ENCODE data around the gene P4HA3.

P4HA3 gene

DNA sequence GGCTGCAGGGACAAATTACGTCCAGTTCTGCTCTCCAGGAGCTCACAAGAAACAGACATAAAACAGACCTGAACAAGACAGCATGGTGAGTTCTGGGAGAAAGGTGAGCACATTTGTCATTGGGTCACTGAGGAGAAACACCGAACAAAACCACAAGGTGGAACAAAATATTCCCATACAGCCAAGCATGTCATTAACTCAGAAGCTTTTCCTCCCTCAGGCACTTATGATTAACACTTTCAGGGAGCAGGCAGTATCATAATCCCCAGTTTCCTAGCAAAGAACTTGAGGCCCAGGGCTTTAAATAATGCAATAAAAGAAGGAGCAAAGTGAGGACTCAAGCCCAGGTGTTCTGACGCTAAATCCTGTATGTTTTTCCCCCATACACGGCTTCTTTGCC is 43.0 kb downstream of the P4HA3 start:
- DNase-seq (ENCODE audit: low read depth in 4 of 4, low spot score in 1 of 4), result no peak

GRCh38 chr11:74267014-74267413 is 44.4 kb downstream of the P4HA3 start:
- DNase-seq (ENCODE audit: low read depth in 4 of 4, low spot score in 1 of 4), result no peak

GRCh38 chr11:74265256-74265655 is 46.2 kb downstream of the P4HA3 start:
- DNase-seq (ENCODE audit: low read depth in 4 of 4, low spot score in 1 of 4), result no peak

- no peak for DNase-seq (ENCODE audit: low read depth in 4 of 4, low spot score in 1 of 4)
These were observed 48.7 kb downstream of the P4HA3 start for GRCh38 chr11:74262725-74263124.

GRCh38 chr11:74257959-74258553 is 53.4 kb downstream of the P4HA3 start:
- no peak for DNase-seq (ENCODE audit: low read depth in 4 of 4, low spot score in 1 of 4)

GRCh38 chr11:74256378-74257133 is 54.9 kb downstream of the P4HA3 start:
- no peak for DNase-seq (ENCODE audit: low read depth in 4 of 4, low spot score in 1 of 4)

DNA sequence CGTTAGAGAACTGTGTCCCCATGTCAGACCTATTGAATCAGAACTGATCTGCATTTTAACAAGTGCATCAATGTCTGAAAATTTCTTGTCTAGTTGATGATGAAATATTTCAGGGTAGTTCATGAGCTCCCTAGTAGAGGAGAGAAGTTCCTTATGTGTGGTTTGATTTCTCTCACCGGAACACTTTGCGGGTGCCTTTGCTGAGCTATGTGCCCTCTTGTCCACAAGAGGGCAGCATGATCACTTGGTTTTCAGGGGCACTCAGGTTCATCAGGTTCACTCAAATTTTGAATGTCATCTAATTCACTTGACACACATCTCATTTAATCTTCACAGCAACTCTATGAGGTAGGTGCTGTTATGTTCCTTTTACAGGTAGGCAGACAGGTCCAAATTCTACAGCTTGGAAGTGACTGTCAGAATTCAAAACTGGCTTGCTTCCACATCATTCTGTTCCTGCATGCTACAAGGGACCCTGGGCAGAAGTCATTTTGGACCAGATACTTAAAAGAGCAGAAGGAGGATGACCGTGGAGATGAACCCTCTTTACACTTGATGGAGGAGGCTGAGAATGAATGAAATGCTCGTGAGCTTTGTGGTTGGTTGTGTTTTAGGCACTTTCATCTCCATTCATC is 55.6 kb downstream of the P4HA3 start:
- DNase-seq (ENCODE audit: low read depth in 4 of 4, low spot score in 1 of 4), result peak; percentile 10 to 30 (median 23)

- DNase-seq (ENCODE audit: low read depth in 4 of 4, low spot score in 1 of 4), result no peak
These were observed 58.1 kb downstream of the P4HA3 start for GRCh38 chr11:74253361-74253760.

DNA sequence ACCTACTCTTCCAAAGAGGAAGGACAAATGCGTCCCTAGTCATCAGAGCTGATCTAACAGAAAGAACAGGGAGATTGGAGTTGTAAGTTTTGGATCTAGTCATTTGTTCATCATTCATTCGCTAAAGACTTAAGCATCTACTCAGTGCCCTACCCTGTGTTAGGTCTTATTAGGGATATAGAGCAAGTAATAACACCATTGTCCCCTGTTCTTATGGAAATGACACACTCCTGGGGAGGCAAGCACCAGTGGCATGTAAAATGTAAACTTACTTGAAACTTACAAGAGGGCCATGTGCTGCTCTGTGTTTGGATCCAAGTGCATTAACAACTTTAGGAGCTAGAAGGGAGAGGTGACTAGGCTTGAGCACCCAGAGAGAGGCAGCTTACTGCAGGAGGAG is 61.9 kb downstream of the P4HA3 start:
- no peak for DNase-seq (ENCODE audit: low read depth in 4 of 4, low spot score in 1 of 4)

- DNase-seq (ENCODE audit: low read depth in 4 of 4, low spot score in 1 of 4), result no peak
These were observed 63.0 kb downstream of the P4HA3 start for GRCh38 chr11:74248469-74248868.

DNA sequence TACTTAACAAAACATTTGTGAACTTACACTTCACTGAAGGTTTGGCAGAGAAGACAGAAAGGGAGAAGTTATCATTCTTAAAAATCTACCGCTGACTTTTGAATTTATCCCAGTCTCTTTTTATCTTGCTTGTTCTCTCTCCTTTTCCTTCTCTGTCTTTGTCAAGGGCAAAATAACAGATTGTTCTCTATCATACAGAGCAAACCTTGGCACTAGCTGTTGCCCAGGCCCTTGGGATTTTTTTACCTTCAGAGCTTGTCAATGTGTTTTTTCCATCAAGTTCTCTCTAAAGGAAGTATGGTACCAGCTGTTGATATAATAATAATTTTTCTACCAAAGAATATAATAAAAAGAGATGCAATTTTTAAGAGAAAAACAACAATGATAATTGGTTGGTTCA is 73.2 kb downstream of the P4HA3 start:
- DNase-seq (ENCODE audit: low read depth in 4 of 4, low spot score in 1 of 4), result no peak

DNA sequence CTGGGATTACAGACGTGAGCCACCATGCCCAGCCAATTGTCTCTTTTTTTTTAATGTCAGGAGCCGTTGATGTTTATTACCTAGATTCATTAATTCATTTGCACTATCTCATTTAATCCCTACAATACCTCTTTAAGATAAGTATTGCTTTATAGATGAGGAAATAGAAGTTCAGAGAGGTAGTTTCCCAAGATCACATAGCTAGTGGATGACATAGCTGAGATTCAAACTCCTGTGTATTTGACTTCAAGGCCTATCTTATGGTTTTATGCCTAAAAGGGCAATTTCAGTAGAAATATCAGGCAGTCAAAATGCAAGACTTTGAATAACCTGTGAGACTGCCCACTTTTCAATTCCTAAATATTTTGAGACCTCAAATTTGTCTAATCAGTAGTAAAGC is 73.9 kb downstream of the P4HA3 start:
- no peak for DNase-seq (ENCODE audit: low read depth in 4 of 4, low spot score in 1 of 4)

GRCh38 chr11:74235121-74235520 is 76.3 kb downstream of the P4HA3 start:
- no peak for DNase-seq (ENCODE audit: low read depth in 4 of 4, low spot score in 1 of 4)

GRCh38 chr11:74233683-74234082 is 77.8 kb downstream of the P4HA3 start:
- no peak for DNase-seq (ENCODE audit: low read depth in 4 of 4, low spot score in 1 of 4)

DNA sequence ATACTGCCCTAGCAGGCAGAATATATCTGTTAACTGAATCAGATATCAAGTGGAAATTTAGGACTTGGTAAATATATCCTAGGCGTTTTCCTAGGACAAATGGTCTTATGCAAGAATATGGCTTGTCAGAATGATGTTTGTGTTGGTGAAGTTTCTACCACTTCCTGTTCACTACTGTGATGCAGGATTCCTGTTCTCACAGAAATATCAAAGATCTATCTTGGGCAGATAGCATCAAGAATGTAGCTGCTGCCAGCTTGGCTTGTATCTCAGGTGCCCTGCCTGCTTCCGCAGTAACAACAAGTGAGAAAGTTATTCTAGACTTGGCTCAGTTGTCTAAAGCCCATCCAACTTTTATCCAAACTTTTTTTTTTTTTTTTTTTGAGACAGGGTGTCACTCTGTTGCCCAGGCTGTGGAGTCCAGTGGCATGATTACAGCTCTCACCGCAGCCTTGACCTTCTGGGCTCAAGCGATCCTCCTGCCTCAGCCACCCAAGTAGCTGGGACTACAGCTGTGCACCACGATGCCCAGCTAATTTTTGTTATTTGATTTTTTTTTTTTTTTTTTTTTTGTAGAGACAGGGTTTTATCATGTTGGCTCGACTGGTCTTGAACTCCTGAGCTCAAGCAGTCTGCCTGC is 79.0 kb downstream of the P4HA3 start:
- no peak for DNase-seq (ENCODE audit: low read depth in 4 of 4, low spot score in 1 of 4)

DNA sequence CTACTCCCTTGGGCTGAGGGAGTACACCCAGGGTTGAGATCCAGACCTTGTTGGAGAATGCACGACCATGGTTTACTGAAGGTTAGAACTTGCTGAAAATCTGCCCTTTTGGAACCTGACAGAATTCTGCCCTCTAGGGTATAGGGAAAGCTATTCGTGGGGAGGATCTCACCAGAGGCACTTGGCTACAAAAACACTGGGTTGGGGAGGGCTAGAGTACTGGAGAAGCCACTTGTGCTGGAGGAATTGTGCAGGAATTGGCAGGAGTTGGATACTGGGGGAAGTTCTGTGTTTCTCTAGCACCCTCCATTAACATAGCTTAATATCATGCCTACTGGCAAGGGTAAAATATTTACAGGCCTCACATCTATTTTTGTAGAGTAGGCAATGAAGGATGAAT is 84.5 kb downstream of the P4HA3 start:
- no peak for DNase-seq (ENCODE audit: low read depth in 4 of 4, low spot score in 1 of 4)

- no peak for DNase-seq (ENCODE audit: low read depth in 4 of 4, low spot score in 1 of 4)
These were observed 85.9 kb downstream of the P4HA3 start for GRCh38 chr11:74225565-74225964.

DNA sequence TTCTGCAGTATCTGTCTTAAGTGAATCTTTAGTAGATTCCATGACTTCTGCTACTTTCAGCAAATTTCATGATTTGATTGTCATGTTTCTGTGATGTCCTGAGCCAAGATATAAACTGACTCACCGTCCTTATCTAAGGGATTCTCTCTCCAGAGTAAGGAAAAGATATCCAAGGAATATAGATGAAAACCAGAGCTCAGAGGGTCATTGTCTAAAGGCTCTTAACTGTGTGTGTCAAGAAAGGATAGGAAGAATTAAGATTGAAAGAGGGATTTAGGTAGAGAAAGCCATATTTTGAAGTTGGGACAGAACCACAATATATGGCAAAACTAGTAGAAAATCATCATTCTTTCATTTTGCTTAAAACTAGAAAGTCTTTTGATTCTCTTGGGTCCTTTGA is 89.6 kb downstream of the P4HA3 start:
- no peak for DNase-seq (ENCODE audit: low read depth in 4 of 4, low spot score in 1 of 4)

DNA sequence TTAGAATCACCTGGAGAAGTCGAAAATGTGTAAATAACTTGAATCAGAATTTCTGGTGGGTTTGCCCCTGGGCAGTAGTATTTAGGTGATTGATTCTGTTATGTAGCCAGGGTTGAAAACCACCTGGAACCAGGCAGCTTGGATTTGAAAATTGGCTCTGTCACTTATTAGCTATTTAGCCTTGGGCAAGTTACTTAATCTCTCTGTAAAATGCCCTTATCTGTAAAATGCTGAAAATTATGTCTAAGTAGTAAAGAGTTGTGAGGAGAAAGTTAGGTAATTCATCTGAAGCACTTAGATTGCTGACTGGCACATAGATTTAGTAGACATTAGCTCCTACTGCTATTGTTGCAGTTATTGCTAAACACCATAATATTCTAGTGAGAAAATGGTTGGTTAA is 91.1 kb downstream of the P4HA3 start:
- DNase-seq (ENCODE audit: low read depth in 4 of 4, low spot score in 1 of 4), result no peak

Measured in stimulated activated CD4-positive, alpha-beta T cell treated with anti-CD3 and anti-CD28 coated beads, Interleukin-1b, Interleukin-23, amount 100 ng/mL, for 24 hours (primary cell).